Retina (tissue), 1 donor: ENCODE results near the gene EYS.

Experiments
- DNase-seq: peaks from one replicate; pipeline ENCODE4 v3.0.0-alpha.2; 2016

The EYS gene

DNA sequence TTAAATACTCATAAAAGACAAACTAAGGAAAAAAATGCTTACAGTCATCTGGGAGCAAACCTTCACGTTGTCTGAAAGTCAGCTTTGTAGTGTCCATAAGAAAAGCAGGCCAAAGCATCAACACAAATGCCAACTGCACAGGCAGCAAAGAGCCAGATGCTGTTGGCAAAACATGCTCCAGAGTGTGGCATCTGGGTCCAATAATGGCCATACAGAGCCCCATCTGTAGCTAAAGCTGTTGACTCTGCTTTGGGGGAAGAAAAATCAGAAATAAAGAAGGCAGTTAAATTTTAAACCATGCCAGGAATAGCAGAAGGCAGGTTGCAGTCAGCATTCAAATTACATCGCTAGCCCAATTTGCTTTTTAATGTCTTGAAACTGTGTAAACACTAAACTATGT is 776.3 kb downstream of the EYS start:
- DNase-seq: no peak

DNA sequence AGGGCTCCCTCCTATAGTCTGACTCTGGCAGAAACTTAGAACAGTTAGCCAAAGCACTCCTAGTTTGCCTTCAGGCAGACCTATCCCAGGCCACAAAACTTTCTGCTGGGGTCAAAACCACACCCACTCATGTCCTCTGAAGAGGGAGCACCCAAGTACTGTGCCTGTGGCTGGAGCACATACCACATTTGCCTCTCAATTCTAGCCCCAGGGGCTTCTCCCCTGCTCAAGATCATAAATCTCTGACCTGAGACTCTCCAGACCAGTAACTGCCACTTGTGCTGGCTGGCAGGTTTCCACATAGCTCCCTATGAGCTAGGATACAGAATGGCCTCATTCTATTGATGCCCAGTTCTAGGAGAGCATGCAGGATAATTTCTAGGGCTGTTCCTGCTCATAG is 781.0 kb downstream of the EYS start:
- DNase-seq: no peak

DNA sequence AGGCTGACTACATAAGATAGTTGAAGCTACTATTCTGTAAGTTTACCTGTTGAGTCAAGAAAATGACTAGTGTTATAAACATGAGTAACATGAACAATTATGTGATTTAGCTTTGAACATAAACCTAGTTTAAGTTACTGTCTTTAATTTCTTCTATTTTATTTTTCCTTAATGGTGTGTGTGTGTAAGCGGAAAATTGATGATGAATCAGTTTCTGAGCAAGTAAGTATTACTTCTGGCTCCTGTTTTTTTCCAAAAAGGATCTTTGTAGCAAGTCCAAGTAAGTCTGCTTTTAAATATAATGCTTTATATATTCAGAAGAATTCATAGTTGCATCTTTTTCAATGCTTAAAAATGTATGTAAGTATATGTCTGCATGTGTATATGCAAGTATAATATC is 786.8 kb downstream of the EYS start:
- DNase-seq: no peak

DNA sequence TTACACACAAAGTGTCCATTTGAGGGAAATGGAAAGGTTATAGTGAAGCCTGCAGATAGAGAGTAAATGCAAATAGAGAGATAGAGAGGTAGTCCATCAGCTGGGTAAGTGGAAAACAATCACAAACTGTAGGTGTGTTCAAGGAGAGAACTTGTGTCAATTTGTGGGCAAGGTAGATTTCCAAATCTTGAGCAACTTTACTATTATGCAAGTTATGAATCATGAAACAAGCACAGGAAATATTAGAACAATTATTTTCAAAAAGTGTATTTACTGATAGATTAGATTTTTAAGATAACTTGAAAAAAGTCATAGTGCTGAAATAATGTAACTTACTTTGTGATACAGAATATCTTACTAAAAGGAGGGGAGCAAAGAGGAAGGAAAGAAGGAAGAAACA is 792.9 kb downstream of the EYS start:
- DNase-seq: no peak

DNA sequence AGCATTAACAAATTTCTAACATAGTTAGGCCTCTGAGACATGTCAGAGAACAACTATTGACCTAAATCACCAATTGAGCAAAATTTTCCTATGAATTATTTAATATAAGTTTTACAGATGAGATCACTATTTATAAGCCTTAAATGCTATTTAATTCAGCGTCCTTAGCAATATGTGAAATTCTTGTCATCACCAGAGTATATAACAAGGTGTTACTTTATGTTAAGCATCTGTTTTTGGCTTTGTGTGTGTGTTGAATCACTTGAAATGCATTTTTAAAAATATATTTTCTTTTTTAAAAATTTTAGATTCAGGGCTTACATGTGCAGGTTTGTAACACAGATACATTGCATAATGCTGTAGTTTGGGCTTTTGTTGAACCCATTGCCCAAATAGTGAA is 794.1 kb downstream of the EYS start:
- no peak for DNase-seq

DNA sequence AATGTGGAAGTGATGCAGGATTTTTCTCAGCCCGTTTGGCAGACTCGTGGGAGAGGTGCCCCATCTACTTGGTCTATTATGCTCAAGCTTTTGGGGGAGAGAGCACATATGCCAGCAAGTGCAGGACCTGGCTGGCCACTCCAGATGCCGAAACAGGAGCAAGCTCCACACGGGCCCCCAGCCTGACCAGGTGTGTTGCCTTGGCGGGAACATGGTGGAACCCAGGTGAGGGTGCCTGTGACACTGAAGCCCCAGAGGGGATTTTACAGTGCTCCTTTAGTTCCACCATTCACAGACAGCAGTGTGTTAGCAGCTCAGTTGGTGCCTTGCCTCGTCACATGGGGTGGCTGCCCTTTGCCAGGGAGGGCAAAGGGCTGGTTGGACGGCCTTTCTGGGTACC is 798.9 kb downstream of the EYS start:
- DNase-seq: no peak

DNA sequence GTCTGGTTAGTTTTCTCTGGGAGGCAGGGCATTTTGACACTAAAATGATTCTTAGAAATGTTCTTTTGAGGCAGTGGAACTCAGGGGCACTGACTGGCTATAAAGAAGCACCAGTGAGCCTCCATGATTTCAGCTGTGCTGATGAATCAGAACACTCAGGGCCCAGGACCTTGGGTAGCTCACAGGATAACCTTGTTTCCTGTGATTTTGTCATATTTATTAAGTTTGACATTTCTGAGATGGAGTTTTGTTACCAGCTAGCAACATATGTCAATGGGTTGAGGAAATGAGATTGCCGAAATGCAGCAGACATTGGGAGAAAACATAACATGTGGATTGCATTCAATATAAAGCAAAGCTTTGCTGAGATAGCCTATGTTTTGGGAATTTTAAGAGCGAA is 802.4 kb downstream of the EYS start:
- DNase-seq: no peak

DNA sequence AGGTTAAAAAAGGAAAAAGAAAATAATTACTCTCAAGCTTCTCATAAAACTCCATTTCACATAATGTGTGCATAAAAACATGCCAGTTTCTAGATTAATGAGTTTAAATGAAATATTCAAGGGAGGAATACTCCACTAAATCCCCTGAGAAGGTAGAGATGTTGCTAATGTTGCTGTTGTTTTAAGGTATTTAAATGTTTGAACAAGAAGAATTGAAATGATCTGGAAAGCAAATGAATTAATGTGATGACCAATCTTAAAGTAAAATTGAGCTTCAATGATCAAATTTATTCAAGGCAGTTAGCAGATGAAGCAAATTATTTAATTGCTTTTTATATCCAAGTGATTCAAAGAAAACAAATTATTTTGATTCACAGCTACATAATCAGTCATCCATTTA is 804.4 kb downstream of the EYS start:
- no peak for DNase-seq

DNA sequence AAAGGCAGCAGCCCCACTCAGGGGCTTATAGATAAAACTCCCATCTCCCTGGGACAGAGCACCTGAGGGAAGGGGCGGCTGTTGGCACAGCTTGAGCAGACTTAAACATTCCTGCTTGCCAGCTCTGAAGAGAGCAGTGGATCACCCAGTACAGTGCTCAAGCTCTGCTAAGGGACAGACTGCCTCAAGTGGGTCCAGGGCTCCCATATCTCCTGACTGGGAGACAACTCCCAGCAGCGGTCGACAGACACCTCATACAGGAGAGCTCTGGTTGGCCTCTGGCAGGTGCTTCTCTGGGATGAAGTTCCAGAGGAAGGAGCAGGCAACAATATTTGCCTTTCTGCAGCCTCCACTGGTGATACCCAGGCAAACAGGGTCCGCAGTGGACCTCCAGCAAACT is 810.1 kb downstream of the EYS start:
- no peak for DNase-seq

DNA sequence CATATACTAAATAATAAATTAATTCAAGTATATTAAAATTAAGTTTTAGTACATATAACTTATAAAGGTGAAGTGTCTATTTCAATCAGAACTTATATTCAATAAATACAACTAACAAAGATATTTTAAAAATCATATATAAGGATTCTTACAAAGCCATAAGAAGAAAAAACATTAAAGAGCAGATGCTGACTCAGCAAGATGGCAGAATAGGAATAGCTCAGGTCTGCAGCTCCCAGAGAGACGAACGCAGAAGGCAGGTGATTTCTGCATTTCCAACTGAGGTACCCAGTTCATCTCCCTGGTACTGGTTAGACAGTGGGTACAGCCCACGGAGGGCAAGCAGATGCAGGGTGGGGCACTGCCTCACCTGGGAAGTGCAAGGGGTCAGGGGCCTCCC is 811.1 kb downstream of the EYS start:
- no peak for DNase-seq

DNA sequence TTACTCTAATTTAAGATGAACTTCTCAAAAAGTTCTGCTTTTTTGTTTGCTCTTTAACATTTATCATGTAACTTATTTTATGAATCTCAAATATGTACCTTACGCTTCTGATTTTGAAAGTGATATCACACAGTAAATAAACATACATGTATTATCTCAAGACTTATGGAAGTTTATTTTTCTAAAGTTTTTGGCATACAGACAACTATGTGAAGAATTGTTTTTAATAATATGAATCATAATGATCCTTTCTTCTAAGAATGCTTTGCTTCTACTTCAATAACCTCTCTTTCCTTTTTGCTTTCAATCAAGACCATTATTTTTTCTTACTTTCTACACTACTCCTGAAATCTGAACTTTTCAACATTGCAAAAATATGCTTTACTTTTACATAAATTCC is 816.4 kb downstream of the EYS start:
- DNase-seq: no peak

DNA sequence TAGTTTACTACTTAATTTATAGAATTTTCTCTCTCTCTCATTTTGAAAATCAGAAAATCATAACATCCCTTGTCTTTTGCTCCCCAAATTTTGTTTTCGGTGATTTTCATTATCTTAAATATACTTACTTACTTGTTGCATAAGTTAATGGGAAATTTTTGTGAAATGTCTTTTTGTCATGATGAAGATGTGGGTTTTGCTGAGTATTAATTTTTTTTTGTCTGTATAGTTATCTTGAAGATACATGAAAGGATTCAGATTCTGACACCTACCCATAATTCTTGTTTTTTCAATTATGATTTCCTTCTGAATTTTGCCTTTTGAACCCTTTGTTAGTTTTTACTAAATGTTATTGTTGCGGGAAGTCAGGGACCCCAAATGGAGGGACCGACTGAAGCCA is 817.9 kb downstream of the EYS start:
- no peak for DNase-seq

DNA sequence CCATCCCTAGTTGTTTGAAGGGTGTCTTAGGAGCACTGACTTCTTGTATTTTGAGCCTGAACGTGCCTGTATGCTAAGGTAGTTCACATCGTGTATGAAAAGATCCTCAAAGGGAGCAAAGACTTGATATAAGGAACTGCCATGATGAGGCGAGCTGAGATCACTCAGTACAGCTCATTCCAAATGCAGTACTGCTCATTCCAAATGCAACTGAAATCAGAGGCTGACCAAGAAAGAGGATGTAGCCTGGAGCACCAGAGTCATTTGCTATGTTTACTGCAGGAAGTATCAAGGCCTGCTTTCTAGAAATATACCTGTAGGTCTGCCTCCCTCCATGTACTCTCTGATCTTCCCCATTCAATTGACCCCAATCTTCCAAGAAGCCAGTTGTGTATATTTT is 832.2 kb downstream of the EYS start:
- DNase-seq: no peak

DNA sequence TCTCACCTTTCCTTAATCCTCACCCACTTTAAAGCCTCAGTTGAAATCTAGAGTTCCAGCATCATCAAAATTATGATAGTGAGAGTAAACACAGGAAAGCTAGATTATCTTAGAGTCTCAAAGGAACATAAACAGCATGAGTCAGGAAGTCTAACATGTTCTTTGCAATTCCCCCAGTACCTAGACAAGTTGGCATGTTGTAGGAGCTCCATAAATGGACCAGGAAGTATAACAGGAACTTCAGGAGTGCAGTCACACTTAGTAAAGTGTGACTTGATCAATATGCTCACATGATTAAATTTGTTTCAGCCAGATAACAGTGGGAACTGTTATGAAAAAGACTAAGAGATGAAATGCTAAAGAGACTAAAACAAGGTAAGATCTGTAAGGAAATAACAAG is 834.4 kb downstream of the EYS start:
- no peak for DNase-seq

DNA sequence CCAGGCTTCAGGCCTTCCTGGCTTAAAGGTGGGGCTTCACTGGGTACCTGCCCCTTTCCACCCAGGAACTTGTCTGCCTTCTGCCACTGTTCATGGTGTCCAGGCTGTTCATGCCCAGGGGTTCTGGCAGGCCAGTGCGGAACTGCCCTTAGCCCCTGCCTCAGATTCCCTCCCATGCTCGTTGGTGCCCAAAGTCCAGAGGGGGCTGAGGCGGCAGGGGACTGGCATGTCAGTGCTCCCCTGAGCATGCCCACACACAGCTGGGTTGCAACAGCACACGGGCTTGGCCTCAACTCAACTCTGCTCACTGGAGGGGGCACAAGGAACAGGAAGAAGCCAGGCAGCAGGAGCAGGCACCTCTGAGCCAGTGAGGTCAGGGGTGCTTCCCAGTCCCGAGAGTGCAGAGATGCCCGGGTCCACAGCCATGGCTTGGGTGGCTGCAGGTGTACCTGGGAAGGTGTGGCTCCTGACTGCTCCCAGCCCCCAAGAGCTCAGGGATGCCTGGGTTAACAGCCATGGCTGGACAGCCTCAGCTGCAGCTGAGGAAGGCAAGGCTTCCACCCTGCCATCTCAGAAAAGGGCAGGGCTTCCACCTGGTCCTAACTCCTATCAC is 845.9 kb downstream of the EYS start:
- DNase-seq: no peak

DNA sequence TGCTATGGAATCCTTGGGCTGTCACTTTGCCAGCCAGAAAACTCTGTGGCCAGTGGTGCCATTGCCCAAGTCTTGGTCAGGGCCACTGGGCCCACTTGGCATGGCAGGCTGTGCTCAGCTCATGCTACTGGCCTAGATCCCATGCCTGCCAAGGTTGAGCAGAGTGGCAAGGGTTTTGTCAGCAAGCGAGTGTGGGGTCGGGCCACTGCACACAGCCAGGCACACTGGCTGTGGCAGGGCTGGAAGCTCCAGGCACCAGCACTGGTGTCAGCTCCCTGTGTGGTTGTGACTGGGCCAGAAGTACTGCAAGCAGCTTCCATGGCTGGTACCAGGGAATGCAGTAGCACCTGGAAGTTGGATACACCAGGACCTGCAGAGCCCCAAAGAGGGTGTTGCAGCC is 846.8 kb downstream of the EYS start:
- no peak for DNase-seq

DNA sequence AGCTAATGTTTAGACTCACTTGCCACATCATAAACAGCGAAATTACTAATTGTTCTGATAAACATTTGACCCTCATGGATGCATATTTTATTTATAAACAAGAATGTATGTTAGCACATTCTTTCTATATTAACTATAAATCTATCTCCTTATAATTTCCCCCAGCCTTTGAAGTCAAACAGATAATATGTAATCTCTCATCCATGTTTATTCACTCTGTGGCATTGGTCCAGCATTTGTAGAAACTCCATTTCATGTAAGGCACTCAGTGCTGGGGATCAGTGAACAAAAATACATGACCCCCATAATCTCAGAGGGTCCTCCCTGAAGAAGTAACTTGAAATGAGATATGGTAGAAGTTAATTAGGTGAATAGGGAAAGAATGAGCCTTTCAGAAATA is 856.9 kb downstream of the EYS start:
- no peak for DNase-seq

DNA sequence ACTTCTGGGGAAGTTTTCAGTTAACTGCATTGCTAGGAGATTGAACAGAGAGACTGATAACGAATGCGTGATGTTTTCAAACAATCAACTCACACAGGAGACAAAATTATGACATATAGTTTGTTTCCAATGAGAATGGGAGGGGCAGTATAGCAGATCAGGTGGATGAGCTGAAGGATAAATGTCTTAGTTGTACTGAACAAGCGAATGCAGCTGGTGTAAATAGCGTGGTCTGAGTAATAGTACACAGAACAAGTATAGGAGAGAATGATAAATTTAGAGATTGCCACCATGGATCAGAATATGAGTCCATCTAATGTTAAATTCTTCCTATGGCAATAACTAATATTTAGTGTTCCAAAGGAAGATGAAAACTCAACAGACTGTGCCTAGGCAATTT is 858.6 kb downstream of the EYS start:
- no peak for DNase-seq

DNA sequence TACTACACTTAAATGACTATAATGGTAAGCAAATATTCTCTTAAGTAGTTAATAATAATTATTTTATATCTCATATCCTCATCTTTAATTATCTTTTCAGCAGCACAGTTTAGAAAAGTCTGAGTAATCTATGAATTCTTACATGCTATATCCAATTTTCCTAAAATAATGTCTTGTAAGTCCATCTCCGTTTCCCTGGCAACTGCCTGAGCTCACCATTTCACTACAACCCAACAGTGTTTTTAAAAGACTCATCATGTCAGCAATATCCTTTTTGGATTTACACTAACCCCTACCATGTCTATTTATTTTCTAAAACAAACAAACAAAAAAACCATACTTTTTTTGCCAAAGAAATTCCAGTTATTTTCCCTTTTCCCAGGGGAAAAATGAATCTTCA is 859.6 kb downstream of the EYS start:
- DNase-seq: no peak

DNA sequence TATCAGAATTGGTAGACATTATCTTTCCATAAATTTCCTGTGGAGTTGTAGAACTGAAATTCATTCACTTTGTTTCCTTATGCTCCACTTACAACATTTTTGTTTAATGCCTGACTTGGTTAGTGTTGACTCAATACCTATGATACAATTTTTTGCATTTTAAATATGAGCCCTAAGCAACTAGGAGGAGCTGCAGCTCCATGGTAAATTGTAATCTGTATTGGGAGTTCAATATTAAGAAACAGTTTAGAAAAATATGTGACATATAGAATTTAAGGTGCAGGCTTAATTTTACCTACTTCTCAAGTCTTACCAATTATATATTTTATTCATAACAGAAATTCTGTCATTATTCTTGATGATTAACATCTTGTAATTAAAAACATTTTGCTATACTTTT is 868.3 kb downstream of the EYS start:
- no peak for DNase-seq

DNA sequence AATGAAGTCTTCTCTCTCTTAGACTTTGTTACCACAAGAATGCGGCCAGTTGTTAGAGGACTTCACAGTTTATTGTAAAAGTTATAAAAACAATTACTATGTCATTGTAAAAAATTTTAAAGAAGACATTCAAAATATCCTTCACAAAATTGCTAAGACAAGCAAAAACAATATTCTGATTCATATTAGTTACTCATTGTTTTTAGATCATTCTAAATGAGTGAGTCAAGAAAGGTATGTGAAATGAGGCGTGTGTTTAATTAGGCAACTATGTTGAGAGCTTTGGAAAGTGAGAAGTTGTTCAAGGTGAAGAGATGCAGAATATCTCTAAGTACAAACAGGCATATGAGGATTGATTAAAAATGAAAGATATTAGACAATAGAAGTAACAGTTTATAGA is 875.3 kb downstream of the EYS start:
- DNase-seq: no peak

DNA sequence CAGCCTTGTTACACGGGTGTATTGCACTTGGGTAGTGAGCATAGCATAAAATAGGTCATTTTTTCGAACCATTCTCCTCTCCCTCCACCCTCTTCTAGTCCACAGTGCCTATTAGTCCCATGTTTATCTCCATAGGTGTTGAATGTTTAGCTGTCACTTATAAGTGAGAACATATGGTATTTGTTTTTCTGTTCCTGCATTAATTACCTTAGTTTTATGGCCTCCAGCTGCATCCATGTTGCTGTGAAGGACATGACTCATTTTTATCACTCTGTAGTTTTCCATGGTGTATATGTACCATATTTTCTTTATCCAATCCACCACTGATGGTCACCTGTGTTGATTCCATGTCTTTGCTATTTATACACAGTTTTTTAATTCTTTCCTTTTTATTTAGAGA is 889.5 kb downstream of the EYS start:
- no peak for DNase-seq

DNA sequence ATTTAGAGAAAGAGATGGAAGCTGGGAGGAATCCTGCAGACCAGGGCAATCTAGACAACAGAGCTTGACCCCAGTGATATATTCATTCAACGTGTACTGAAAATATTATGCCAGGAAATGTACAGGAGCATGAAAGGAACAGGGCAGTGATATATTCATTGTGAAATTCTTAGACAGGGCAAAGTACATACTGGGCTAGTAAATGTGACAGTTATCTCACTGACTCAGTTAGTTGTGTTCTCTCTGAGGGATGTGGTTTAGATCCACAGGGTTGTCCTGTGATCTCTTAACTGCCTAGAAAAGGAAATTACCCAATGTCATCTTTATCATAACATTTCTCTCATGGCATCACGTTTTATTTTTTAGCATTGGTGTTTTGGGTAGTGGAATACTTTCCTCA is 891.3 kb downstream of the EYS start:
- no peak for DNase-seq

DNA sequence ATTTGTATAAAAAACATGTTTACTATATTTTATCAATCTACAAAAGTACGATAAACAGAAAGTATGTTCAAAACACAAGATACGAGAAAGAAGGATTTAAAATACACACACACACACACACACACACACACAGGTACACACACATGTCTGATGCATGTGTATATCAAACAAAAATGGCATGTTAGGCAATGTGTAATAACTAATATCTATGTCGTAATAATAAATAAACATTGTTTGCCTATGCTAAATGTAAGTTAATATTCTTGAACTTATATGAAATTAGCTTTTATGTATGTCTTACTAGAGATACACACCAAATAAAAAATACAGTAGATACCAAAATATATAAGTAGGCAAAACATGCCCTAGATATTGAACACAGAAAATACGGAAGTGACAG is 894.9 kb downstream of the EYS start:
- no peak for DNase-seq

DNA sequence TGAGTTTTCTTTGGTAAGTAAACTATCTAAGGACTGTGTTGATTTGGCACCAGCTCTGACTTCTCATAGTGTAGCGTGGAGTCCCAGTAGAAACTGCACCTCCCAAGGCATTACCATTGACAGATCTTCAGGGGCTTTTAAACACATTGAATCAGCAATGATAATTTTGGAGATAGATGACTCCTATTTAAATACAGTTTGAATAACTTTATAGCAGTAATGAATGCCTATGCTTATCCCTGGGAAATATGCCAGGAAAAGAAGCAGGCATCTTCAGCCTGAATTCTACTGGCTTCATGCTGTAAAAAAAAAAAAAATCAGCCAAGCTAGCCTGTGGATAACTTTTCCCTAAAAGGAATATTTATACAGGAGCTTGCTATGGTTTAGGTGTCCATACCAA is 895.9 kb downstream of the EYS start:
- DNase-seq: no peak

DNA sequence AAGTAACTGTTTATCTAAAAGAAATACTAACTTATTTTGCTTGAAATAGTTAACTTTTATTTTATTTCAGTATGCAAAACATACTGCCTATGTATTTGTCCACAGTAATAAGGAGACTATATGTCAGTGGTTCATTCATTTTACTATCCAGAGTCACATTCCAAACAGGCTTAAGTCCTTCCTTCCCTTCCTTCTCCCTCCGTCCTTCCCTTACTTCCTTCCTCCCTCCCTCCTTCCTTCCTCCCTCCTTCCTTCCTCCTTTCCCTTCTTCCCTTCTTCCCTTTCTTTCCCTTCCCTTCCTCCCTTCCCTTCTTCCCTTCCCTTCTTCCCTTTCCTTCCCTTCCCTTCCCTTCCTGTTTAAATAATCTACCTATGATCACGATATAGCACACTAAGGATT is 899.2 kb downstream of the EYS start:
- DNase-seq: no peak
